Inflammatory macrophage (primary cell): ENCODE data around the gene ERC2.

Experiments
- DNase-seq, 2 donors: peaks; one replicate each; pipeline ENCODE4 v3.0.0-alpha.2; 2020 to 2022

Gene ERC2

DNA sequence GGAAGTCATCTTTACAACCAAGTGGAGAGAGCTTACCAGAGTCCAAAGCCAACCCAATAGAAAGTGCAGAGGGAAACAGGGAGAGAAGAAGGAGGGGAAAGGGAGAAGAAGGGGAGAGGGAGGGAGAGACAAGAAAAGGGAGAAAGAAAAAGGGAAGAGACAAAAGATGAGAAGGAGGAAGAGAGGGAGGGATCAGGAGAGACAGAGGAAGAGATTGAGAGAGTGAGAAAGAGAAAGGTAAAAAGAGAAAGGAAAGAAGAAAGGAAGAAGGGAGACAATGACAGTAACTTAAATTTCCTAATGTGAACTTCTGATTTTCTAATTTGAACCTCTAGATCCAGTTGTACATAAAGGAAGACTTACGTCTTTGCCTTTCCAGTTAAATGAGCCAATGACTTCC, 960.5 kb downstream of the ERC2 start:
- DNase-seq: no peak

DNA sequence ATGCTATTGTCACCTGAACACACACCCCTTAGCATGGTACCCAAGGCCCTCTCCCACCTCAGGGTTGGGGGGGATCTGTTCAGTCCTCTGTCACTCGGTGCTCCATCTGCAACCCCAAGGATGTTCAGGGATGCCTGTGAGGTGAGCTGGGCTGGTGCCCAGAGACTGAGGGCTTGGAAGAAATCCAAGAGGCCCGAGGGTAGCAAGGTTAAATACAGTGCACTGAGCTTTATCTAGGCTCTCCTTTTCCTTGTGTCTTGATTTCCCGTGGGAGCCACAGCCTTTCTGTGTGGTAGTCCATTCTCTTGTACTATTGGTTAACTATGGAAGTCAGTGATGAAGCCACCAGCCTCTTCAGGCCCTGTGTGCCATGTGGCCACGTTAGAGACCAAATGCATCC, 962.5 kb downstream of the ERC2 start:
- no peak for DNase-seq

DNA sequence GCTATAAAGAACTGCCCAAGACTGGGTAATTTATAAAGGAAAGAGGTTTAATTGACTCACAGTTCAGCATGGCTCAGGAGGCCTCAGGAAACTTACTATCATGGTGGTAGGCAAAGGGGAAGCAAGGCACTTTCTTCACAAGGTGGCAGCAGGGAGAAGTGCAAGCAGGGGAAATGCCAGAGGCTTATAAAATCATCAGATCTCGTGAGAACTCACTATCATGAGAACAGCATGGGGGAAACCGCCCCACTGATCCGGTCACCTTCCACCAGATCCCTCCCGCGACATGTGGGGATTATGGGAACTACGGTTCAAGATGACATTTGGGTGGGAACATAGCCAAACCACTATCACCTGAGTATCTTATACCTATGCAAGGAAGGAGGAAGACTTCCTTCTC, 963.2 kb downstream of the ERC2 start:
- DNase-seq: peak in 1 of 2 donors; percentile 22

DNA sequence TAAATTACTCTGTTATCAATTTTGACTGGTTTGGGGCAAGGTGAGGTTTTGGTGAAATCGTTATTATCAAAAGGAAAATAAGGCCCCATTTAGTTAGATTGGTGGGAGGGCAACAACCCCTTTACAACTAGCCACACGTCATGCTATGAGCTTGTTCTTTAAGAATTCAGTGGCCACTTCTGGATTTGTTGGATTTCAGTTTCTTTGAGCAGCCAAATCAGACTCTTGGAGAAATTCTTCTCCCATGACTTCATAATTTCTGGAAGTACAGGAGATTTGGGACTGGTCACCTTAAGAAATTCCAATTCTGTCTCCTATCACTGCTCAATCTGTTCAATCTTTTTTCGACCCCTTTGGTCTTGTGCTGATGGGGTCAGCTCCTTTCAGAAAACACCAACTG, 966.4 kb downstream of the ERC2 start:
- no peak for DNase-seq

DNA sequence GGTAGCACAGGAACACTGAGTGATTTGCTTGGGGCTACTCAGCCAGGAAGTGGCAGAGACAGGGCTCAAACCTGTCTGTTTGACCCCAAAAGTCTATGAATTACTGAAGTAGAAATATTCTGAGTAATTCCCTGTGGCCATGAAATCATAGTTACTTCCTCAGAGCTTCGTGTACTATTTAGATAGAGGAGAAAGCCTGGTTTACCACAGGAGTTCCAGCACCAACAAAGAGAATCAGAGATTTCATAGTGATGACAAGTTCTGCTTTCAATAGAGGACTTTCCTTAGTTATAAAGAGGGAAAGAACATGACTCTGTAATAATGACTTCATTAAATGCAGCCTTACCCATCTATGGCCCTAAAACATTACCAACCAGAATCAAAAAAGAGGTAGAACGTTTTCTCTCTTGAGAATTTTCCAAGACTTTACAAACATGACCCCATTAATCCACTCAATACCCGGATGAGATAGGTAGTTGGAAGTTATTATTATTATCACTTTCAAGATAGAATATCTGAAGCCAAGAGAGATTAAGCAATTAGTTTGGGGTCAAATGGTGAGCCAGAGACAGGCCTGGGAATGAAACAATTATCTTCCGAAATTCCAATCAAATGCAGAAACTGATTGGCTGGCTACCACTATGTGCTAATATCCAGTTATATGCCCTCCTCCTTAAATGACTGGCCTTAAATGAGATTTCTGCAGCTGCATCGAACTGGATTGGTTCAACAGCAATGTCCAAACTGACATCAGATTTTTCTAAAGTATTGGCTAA, 967.5 kb downstream of the ERC2 start:
- DNase-seq: no peak

DNA sequence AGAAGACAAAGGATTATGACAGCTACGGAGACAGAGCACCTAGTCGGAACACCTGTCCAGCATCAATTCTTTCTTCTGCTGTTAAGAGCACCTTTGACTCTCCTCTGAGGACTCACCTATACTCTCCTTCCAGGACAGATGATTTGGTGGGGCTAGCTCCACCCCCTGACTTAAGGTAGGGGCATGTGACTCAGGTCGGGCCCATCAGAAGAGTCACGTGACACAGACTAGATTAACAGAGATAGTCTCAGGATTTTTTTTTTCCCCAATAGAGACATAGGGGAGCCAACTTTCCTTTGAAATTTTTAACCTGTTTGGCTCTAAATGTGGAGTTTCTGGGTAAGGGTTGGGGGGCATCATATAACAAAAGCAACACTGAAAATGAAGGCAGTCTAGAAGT, 969.7 kb downstream of the ERC2 start:
- no peak for DNase-seq

DNA sequence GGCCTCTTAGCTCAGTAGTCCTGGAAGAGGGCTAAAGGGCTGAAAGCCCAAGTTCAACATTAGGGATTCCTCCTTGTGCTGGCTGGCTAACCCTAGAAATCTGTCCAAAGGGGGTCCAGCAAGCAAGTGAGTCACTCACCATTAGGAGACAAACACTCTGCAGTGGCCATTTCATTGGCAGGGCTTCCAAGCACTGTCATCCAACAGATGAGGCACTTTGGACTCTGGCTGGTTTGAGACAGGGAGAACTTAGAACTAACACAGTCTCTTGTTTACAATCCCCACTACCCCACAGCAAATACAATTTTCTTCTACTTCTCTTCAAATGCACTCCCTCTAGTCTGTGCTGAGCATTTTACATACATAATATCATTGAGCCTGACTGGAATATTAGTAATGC, 971.0 kb downstream of the ERC2 start:
- DNase-seq: no peak

DNA sequence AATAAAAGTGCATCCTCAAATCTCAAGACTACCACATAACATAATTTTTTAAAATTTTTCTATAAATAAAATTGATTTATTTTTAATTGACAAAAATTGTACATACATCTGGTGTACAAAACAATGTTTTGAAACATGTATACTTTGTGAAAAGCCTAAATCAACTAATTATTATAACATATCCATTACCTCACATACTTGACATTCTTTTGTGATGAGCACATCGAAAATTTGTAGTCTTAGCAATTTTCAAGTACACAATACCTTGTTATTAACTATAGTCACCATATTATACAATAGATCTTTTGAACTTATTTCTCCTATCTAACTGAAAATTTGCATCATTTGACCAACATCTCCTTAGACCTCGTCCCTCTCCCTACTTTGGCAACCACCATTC, 973.3 kb downstream of the ERC2 start:
- DNase-seq: no peak

DNA sequence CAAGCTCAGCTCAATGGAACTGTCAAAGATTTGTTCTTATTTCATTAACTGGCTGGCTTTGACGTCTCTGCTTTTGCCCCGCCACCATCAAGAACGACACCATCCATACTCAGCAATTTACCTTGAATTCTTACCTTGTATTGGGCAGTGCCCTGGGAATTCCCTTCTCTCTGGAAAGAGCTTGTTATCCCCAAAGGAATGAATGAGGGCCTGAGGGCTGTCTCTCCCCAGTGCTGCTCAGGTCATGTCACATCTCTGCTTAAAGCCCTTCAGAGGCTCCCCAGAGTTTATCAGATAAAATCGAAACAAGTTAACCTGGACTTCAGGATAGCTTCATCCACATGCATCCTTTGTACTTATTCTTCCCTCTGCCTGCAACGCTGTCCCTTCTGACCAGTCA, 975.3 kb downstream of the ERC2 start:
- DNase-seq: no peak

DNA sequence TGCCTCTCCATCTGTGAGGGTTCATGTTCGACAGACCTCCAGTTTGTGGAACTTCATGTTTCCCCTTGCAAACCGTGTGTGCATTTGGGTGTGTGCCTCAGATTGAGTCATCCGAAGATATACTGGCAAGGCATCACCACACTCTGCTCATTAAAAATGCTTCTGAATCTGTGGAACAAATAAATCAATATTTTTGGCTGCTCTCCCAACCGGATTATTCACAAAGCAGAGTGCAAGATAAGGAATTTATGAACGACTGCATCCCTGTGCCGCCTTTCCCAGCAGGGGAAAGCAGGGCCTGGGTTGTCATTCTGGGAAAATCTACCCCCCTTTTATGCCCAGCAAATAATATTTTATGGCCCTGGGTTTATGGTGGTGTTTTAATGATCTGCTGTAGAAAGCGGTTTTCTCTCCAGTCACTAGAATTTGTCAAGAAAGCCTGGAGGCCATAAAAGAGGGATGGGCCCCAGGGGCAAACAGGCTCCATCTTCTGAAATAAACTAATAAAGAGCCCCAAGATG, 976.9 kb downstream of the ERC2 start:
- no peak for DNase-seq

DNA sequence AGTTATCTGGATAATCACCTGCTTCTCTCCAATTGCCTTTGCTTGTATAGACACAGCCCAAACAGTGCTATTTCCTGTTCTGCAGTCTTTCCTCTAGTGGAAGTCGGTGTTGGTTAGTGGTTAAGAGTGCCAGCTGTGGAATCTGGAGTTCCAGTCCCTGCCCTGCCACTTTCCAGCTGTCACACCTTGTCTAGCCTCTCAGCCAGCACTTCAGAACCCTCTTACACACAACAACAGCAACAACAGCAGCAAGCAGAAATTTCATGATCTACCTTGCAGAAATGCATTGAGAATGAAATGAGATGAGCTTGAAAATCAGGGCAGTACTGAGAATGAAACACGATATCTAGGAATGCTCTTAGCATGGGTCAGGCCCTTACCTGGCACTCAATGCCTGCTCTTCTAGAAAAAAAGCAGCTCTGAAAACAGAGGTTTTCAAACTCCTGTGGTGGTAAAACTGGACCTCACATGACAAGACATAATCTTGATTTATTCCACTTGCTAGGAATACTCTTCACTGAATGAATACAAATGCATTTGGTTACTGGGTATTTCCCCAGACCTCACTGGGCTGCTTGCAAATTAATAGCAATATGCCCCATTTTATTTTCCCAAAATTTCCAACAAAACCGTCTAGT, 977.9 kb downstream of the ERC2 start:
- no peak for DNase-seq

DNA sequence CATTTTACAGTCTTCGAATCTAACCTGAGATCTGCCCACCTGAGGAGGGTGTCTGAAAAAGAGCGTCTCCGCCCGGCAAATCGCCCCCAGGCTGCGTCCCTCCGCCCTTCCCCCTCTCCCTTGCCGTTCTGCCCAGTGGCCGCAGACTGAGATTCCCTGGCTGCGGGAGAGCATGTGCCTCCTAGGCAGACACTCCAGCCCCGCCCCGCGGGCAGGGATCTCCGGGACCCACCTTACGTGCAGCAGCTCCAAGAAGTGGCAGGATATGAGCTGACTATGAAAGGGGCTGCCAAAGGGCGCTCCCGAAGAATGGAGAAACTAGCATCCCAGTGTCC, 978.5 kb downstream of the ERC2 start:
- no peak for DNase-seq

DNA sequence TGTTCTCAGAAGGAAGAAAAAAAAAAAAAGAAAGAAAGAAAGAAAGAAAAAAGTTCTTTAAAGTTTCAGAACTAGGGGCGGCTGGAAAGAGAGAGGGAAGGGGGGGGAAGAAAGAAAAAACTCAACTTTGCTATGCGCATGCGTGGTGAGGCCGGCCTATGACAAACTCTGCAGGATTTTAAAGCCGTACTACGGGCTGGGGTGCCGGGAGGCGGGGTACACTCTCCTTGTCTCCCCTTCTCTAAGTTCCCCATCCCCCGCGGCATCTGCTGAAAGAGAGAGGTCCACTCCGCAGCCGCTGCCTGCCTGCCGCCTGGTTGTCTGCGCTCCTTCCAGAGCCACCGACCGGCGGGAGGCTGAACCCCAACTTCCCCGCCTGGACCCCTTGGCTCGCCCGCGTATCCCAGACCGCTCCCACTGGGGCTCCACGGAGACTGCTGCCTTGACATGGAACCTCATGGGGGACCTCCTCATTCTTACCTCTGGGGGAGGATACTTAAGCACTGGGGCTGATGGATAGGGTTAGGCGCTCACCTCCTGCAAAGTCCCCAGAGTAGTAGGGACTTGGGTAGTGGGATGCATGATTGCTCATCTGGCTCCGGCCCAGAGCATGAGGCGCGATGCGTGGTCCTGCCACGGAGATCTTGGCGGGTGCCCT, 979.7 kb downstream of the ERC2 start:
- peak; percentile 22 to 26 for DNase-seq

DNA sequence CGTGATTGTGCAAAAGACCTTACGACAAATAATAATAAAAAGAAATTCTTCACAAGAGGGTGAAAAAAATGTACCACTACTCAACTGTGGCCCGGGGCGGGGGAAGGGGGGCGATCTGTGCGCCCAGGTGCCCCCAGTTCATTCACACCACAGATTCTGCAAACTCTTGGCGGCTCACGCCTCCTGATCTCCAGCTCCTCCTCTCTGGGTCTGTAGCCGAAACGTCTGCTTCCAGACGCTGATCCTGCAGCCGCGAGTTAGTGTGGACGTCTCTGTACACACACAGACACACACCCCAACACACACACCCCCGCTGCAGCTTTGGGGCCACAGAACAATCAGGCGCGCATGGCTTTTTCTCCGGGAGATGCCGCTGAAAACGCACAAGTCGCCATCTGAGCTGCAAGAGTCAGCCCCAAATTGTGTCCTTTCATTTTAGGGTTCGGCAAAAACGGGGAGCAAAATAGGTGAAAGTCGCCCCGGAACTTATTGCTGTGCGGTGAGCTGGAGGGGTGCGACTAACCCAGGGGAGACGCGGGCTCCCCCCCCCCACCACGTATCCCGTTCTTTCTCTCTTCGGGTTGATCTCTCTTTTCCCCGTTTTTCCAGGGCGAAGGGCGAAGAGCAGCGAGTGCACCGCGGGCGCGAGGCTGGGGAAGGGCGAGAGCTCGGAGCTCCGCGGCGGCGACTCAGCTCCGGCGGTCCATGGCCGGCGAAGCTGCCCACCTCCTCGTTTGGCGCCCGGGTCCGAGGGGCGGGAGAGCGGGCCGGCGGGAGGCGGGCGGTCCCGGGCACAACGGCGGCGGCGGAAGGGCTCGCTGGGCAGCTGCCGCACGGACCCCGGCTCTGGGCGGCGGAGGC, 980.7 kb downstream of the ERC2 start:
- peak in 1 of 2 donors; percentile 18 for DNase-seq

DNA sequence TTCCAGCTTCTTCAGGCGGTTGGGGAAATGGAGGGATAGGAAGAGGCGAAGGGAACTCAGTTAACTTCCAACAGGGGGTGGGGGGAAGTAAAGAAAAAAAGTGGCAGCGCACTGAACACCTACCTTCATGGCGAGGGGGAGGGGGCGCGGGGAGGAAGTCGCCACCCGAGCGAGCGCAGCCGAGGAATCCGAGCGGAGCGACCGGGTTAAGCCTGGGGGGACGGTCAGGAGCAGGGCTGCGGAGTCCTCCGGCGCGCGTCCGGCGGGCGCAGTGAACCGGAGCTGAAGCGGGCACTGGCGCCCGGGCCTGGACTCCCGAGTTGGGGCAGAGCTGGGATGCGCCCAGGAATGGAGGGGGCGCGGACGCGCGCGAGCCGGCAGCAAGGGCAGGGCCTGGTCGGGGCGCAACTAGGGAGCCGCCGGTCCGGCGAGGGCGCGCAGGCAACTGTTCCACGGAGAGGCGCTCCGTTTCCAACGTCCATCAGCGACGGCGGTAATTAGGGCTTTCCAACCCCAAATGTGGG, 981.3 kb downstream of the ERC2 start, which contains the start of gene WNT5A:
Gene WNT5A (minus strand): TSS at position 450 of the 524 bp plus-strand sequence. CDS start 321 bp downstream, at position 129.
- no peak for DNase-seq

DNA sequence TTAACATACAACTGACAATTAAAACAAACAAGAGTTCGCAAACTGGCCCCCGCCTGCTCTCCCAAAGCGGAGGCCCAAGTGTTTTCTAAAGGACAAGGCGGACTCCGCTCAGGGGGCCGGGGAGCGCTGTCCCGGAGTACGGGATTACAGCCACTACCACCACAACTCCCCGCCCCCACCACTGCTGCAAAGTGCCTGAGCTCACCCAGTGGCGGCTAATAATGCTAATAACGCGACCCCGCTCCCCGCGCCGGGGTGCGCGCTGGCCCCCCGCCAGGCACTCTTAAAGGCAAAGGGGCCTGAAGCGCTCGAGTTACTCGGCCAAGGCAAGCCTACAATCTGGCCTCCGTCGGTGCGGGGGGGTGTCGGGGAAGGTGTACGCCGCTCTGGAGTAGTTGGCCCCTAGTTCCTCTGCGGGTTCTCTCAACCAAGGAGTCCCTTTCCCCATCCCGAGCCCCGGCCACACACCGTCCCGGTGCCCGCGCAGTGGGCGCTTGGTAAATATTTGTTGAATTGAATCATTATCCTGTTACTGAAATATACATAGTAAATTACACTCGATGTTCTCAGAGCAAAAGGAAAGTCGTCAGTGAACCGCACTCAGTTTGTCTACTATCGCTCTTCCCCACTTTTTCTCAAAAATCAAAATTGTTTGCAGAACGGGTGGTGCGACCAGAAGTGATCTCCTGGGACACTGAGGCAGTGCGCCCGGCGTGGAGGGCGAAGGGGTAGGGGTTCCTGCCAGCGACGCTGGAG, 982.0 kb downstream of the ERC2 start:
- no peak for DNase-seq

DNA sequence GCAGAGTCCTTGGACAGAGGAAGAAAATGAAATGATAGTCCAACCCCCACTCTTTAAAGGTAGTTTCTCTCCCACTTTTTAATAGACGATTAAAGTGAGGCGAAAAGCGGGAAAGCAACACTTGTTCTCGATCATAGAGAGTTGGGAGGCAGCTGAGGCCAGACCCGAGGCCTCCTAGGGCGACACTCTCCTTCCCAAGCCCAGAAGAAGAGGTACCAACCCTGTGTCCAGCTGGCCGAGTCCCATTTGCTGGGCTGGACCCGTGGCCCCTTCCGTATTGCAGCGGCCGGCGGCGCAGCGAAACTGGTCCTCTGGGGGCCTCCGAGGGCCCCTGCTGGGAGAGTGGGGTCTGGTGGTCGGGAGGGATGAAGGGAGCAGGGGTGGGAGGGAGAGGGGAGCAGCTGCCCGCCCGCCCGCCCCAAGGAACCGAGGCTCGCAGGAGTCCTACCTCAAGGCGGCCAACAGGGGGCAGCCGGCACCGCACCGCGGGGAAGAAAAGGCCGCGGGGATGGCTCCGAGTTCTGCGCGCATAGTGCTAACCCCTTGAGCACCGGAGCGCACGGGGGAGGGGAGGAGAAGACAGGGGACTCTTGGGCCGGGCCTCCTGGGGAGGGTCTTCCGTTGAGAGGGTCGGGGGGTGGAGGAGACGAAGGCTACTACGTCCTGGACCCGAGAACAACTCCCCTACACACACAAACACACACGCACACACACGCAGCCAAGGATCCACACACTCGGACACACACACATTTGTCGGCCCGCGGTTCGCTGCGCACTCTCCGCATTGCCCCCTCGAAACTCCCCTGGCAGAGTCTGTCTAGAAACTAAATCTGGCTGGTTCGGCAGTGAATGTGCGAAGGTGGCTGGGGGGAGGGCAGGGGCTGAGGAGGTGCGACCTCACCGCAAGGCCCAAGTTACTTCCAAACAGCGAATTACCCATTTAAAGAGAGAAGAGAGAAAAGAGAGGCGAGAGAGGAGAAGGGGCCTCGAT, 983.2 kb downstream of the ERC2 start:
- DNase-seq: peak; percentile 54 to 63

DNA sequence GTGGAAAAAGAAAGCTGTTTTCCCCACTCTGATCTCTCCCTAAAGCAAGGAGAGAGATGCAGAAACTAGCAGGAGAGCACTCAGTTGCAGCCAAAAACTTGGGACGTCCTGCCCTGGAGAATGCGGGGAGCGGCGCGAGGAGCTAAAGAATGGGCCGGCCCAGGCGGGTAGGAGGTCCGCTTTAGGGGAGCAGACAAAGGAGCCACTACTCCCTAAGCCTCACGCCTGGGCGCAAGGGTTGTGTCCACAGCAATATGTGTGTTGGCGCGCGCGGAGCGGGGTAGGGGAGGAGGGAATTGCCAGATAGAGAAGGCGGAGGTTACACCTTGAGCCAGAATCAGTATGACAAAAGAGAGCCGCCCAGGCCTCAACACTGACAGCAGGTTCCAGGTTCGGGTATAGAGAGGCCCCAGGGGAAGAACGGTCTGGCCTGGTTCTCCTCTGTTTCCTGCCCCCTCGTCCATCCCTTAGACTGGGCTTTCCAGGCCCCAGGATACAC, 984.0 kb downstream of the ERC2 start:
- no peak for DNase-seq

DNA sequence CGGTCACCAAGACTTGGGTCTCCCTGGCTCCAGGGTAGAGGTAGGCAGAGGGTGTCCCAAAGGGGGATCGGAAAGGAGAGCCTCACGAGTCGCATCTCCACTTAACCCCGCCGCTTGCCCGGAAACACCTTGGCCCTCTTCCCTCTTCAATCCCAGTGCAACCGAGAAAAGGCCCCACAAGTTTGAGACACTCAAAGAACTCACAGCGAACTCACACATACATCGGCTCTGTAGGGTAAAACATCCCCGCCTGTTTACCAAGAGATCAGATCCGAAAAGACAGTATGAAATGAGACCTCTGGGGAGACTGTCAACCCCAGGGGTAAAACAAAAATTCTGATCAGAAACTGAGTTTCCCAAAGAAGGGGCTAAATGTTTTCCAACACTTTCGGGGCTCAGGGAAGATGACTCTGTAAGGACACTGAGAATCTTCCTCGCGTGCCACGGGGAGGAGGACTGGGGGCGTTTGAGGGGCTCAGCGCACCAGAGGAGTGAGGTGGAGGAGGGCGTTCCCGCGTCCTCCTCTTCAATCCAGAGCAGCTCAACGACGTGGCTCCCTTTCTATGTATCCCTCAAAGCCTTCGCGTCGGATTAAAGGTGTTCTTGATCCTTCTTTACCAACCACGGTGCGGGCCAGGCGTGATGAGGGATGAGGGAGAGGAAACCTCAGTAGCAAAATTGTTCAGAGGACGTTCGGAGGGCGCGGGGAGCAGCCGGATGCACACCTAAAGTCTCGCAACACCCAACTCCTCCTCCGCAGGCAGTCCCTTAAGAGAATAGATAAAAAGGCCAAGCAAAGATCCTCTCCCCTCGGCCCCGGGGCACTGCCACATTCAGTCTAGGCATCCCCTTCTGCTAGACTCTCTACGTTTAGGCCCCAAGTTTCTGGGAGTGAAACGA, 984.8 kb downstream of the ERC2 start:
- DNase-seq: no peak
